ENCODE data around the gene AHCY. TPM values are rescaled to one million over a fixed set of nuclear protein-coding genes. Genes with fewer than 3 reads are reported as not detected.
"Not testable (repeated sequence)": the region's sequence is repeated elsewhere in the genome, so short reads cannot be mapped to it uniquely, and the experiment has no call there.

AHCY gene
- total RNA-seq (2014; rRNA removed; shearing (Covaris generic)): 240 and 251 TPM in 2 replicates

DNA sequence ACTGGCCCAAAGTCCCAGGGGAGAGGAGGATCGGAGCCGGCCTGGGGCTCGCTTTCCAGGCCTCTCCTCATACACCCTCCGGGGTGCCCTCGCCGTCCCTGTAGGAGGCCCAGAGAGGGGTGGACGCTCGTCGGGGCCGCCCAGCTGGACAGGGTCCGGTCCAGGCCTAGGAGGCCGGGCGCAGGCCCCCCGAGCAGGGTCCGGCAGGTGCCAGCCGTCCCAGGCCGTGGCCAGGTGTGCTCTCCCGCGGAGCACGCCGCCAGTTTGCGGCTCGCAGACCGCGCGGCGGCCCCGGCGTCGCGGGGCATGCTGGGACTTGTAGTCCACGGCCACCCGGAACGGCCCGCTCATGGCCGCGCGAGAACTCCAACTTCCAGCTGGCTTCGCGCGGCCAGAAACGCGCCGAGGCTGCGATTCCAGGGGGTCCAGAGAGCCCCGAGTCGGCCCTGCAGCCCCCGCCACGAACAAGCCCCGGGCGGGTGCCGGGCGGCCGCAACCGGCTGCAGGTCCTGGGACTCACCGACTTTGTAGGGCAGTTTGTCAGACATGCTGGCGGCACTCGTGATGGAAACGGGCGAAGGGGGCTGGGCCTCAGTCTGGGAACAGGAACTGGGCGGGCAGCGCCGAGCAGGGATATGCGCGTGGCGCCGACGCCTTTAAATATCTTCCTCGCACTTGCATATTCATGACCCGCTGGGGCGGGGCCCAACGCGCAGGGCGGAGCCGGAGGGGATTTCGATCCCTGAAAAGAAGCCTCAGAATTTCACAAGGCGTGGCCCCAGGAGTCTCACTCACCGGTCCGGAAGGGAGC, at the start of gene AHCY:
Gene AHCY, minus strand, starts transcription at position 633 of the 811 bp plus-strand sequence. Its CDS starts 85 bp downstream, at position 548.
- H3K27ac ChIP-seq: peak within 1 kb of the TSS; percentile 75
- no peaks in the 10 kb centered on the region for H3K27me3 ChIP-seq
- H3K9me3 ChIP-seq (replicated peaks): no peaks in the 10 kb centered on the region
- H3K36me3 ChIP-seq: no peaks in the 10 kb centered on the region
- peak; percentile 99 for DNase-seq
- peak within 1 kb of the TSS; percentile 86 for H3K4me3 ChIP-seq
- H3K4me1 ChIP-seq: peaks cover 5% of the 10 kb centered on the region; the same call in 1 of the 2 replicates

DNA sequence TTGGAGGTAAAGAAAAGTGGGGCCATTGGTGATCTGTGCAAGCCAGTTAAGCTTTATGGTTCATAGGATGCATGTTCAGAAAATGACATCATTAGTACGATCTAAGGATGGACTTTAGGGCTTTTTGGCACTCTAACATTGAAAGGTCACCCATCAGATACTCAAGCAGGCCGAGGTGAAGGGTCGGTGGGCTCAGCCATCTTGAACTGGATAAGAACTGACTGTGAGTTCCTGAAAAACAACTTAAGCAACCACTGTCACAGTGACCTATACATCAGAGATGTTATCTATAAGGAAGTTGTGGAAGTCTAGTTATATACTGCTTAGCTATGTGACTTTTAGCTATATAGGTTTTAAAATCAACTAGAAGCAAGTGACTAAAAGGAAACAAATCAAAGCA, 46.9 kb upstream of the AHCY start:
- no peak overlapping the region for H3K4me3 ChIP-seq
- H3K4me1 ChIP-seq: peaks cover 17% of the 10 kb centered on the region
- H3K9me3 ChIP-seq (replicated peaks): no peaks in the 10 kb centered on the region
- H3K27me3 ChIP-seq: no peaks in the 10 kb centered on the region
- no peak overlapping the region for H3K27ac ChIP-seq
- H3K36me3 ChIP-seq: no peaks in the 10 kb centered on the region
- DNase-seq: no peak

DNA sequence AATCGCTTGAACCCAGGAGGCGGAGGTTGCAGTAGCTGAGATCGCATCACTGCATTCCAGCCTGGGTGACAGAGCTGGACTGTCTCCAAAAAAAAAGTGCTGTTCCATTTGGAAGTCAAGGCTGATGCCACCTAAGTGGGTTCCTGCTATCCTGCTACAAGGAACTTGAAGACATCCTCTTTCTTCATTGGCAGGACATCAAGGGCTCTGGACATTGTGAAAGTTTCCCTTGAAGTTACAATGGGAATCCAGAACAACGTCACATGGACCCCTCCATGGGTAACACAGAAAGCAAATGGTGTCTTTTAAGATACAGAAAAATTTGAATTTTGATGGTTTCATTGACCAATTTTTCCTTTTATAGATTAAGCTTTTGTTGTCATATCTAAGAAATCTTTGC, 44.4 kb upstream of the AHCY start:
- Histone ChIP-seq H3K36me3 (no peaks in the 10 kb centered on the region), H3K4me1 (peaks cover 10% of the 10 kb centered on the region), H3K27me3 (no peaks in the 10 kb centered on the region), H3K4me3 (no peak overlapping the region), H3K27ac (no peak overlapping the region), H3K9me3 (replicated peaks) (no peaks in the 10 kb centered on the region)
- DNase-seq: no peak

DNA sequence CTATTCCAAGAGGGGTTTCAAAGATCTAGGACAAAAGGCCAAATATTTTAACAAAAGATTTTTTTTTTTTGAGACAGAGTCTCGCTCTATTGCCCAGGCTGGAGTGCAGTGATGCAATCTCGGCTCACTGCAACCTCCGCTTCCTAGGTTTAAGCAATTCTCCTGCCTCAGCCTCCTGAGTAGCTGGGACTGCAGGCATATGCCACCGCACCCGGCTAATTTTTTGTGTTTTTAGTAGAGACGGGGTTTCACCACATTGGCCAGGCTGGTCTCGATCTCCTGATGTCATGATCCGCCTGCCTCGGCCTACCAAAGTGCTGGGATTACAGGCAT, 43.3 kb upstream of the AHCY start:
- H3K27me3 ChIP-seq; DNase-seq; H3K9me3 ChIP-seq (replicated peaks); H3K4me3 ChIP-seq; H3K27ac ChIP-seq; H3K36me3 ChIP-seq; H3K4me1 ChIP-seq: not testable (repeated sequence)

DNA sequence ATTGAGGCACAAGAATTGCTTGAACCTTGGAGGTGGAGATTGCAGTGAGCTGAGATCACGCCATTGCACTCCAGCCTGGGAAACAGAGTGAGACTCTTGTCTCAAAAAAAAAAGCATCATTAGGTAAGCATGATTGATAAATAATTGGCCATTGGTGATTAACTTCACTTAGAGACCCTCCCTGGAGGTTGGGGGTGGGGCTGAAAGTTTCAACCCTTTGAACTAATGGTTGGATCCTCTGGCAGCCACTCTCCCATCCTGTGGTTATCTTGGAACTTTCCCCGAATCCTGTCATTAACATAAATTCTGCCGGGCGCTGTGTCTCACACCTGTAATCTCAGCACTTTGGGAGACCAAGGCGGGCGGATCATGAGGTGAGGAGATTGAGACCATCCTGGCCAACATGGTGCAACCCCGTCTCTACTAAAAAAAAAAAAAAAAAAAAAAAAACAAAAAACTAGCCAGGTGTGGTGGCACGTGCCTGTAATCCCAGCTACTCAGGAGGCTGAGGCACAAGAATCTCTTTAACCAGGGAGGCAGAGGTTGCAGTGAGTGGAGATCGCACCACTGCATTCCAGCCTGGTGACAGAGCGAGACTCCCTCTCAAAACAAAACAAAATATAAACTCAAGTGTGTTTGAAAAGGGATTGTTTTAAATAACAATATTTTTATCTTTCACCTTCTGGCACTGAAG, 42.8 kb upstream of the AHCY start:
- not testable (repeated sequence) for H3K9me3 ChIP-seq (replicated peaks); H3K27ac ChIP-seq; DNase-seq; H3K4me3 ChIP-seq; H3K27me3 ChIP-seq; H3K36me3 ChIP-seq; H3K4me1 ChIP-seq

DNA sequence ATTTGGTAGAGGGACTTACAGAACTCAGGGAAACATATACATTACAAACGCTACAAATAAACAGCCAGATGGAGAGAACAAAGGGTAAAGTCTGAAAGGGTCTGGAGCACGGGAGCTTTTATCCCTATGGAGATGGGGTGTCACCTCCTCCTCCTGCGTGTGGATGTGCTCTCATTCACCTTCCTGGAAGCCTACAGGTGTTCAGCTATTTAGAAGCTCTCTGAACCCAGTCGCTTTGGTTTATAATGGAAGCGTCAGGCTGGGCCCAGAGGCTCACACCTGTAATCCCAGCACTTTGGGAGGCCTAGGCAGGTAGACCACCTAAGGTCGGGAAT, 42.2 kb upstream of the AHCY start:
- Histone ChIP-seq H3K4me1 (peaks cover 10% of the 10 kb centered on the region), H3K36me3 (no peaks in the 10 kb centered on the region), H3K4me3 (no peak overlapping the region), H3K27me3 (no peaks in the 10 kb centered on the region), H3K9me3 (replicated peaks) (no peaks in the 10 kb centered on the region), H3K27ac (no peak overlapping the region)
- no peak for DNase-seq

DNA sequence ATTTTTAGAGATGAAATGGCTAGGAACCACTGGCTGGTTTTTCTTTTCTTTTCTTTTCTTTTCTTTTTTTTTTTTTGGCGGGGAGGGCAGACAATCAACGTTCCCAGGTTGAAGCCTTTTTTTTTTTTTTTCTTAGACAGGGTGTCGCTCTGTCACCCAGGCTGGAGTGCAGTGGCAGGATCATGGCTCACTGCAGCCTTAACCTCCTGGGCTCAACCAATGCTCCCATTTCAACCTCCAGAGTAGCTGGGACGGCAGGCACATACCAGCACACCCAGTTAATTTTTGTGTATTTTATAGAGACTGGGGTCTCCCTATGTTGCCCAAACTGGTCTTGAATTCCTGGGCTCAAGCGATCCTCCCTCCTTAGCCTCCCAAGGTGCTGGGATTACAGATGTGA, 41.1 kb upstream of the AHCY start:
- H3K9me3 ChIP-seq (replicated peaks): no peaks in the 10 kb centered on the region
- no peak overlapping the region for H3K27ac ChIP-seq
- H3K36me3 ChIP-seq: no peaks in the 10 kb centered on the region
- DNase-seq: no peak
- no peak overlapping the region for H3K4me3 ChIP-seq
- H3K27me3 ChIP-seq: no peaks in the 10 kb centered on the region
- H3K4me1 ChIP-seq: peaks cover under 1% of the 10 kb centered on the region

DNA sequence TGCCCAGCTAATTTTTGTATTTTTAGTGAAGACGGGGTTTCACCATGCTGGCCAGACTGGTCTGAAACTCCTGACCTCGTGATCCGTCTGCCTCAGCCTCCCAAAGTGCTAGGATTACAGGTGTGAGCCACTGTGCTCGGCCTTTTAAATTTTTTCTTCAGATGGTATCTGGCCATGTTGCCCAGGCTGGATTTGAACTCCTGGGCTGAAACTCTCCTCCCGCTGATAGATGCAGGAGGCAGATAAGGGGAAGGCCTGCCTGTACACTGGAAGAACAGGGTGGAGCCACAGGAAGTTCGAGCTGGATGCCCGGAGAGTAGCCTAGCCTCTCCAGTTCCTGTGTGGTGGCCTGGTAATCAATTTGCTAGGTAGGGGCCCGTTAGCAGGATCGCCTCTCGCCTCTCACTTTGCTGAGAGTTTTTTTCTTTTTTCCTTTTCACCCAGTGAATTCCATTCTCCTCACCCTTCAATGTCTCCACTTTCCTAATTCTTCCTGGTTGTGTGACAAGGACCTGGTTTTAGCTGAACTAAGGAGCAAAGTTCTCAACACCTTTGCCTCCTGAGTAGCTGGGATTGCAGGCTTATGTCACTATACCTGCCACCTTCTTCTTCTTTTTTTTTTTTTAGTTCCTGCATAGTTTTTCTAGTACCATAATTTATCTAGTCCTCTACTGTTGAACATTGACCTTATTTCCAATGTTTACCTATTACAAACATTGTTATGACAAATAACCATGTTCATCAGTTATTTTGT, 40.5 kb upstream of the AHCY start:
- H3K27me3 ChIP-seq: no peaks in the 10 kb centered on the region
- no peak overlapping the region for H3K4me3 ChIP-seq
- no peak for DNase-seq
- H3K27ac ChIP-seq: no peak overlapping the region
- no peaks in the 10 kb centered on the region for H3K9me3 ChIP-seq (replicated peaks)
- no peaks in the 10 kb centered on the region; the same call in 1 of the 2 replicates for H3K4me1 ChIP-seq
- no peaks in the 10 kb centered on the region for H3K36me3 ChIP-seq

DNA sequence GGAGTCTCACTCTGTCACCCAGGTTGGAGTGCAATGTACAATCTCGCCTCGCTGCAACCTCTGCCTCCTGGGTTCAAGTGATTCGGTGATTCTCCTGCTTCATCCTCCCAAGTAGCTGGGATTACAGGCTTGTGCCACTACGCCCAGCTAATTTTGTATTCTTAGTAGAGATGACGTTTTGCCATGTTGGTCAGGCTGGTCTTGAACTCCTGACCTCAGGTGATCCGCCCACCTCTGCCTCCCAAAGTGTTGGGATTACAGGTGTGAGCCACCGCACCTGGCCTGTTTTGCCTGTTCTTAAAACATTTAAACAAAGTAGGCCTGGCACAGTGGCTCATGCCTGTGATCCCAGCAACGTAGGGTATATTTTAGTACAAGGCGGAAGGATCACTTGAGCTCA, 38.0 kb upstream of the AHCY start:
- H3K9me3 ChIP-seq (replicated peaks); H3K27ac ChIP-seq; H3K4me1 ChIP-seq; H3K36me3 ChIP-seq; H3K4me3 ChIP-seq; H3K27me3 ChIP-seq; DNase-seq: not testable (repeated sequence)

DNA sequence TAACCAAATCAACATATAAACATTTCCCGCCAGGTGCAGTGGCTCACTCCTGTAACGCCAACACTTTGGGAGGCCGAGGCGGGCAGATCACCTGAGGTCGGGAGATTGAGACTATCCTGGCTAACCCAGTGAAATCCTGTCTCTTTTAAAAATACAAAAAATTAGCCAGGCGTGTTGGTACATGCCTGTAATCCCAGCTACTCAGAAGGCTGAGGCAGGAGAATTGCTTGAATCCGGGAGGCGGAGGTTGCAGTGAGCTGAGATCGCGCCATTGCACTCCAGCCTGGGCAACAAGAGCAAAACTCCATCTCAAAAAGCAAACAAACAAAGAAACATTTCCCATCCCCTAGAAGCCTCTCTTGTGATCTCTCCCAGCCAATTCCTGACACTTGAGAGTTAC, 37.6 kb upstream of the AHCY start:
- H3K27me3 ChIP-seq; H3K9me3 ChIP-seq (replicated peaks); H3K27ac ChIP-seq; DNase-seq; H3K36me3 ChIP-seq; H3K4me3 ChIP-seq; H3K4me1 ChIP-seq: not testable (repeated sequence)

DNA sequence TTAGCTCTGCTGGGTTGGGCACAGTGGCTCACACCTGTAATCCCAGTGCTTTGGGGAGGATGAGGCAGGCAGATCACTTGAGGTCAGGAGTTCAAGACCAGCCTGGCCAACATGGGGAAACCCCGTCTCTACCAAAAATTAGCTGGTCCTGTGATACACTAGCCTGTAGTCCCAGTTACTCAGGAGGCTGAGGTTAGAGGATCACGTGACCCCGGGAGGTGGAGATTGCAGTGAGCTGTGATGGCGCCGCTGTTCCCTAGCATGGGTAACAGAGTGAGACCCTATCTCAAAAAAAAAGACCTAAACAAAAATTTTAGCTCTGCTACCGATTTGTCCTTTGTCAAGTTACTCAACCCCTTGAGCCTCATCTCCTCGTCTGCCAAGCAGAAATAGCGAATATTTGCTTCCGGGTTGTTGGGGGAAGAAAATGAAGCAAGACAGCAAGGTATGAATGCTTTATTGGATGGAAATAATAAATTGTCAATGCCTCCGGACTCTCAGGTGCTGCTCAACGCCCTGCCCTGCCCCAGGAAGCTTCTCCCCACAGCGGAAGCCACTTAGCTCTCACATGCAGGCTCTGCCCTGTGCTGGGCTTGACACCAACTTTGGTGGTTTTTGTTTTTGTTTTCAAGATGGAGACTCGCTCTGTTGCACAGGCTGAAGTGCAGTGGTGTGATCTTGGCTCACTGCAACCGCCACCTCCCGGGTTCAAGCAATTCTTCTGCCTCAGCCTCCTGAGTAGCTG, 35.0 kb upstream of the AHCY start:
- Histone ChIP-seq H3K9me3 (replicated peaks) (no peaks in the 10 kb centered on the region), H3K27ac (no peak overlapping the region), H3K4me3 (no peak overlapping the region), H3K36me3 (no peaks in the 10 kb centered on the region), H3K4me1 (peaks cover 21% of the 10 kb centered on the region), H3K27me3 (no peaks in the 10 kb centered on the region)
- DNase-seq: no peak

DNA sequence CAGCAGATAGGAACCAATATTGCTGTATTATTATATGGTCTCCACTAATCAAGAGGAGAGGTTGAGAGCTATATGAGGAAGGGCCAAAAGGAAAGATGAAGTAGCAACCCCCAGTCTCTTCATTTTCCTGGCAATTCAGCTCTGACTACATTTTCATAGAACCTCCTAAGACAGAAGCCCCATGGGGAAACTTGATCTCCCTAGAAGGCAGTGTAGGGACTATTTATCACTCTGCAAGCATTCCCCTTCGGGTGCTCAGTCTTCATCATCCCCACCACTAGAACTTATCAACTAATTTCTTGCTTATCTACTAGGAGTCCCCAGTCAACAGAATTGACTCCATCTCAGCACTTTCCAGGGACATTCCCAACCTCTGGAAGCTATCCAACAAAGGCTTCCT, 34.4 kb upstream of the AHCY start:
- DNase-seq: peak in 1 of 2 experiments; percentile 47
- no peak overlapping the region for H3K4me3 ChIP-seq
- H3K36me3 ChIP-seq: no peaks in the 10 kb centered on the region
- H3K27ac ChIP-seq: no peak overlapping the region
- peaks cover 21% of the 10 kb centered on the region for H3K4me1 ChIP-seq
- no peaks in the 10 kb centered on the region for H3K27me3 ChIP-seq
- no peaks in the 10 kb centered on the region for H3K9me3 ChIP-seq (replicated peaks)

DNA sequence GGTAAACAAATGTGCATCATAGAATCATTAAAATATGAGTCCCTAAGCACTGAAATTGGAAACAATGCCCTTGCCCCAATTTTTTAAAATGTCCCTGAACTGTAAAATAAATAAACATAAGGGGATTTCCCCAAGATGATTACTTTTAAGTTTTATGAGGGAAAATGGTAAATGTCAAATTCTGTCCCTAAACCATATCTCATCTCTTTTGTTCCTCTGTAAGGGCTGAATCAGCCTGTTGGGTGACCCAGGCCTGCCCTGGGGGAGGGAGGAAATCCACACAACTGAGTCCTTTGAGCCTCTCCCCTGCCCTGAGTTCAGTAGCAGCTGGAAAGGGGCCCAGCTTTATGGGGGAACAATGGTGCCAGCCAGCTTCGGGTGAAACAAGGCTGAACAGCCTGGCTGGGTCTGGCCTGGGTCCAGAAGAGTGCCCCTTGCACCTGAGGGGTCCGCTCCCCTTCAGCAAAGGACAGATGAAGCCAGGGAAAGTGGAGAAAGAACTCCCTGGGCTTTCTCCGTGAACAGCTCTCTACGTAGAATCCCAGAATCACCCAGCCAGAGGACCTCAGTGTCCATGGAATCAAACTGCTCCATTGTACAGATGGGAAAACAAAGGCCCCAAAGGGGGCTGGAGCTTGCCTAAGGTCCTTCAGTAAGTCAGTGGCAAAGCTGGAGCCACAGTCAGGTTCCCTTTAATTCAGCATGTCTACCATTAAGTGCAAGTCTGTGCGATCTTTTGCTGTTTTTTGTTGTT, 31.7 kb upstream of the AHCY start:
- Histone ChIP-seq H3K9me3 (replicated peaks) (no peaks in the 10 kb centered on the region), H3K27ac (peak overlapping the region; percentile 23; the same call in 1 of the 2 replicates)
- DNase-seq: peak; percentile 86 to 93

DNA sequence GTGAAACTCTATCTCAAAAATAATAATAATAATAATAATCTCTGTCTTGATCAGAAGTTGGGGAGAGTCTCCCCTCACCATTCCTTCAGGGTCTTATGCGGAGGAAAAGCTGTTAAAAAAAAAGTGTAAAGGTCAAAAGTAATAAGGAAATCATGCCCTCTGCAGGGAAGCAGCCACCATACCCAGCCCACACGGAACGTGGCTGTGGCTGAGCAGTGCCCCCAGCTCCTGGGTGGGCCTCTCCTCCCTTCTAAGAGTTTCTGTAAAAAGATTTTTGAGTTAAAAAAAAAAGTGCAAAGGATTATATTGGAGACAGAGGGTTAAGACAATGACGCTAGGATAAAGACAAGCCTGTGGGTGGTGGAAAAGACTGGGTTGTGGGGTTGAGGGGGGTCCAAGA, 30.6 kb upstream of the AHCY start:
- Histone ChIP-seq H3K36me3 (no peaks in the 10 kb centered on the region), H3K27me3 (no peaks in the 10 kb centered on the region), H3K27ac (peak overlapping the region; percentile 23; the same call in 1 of the 2 replicates), H3K9me3 (replicated peaks) (no peaks in the 10 kb centered on the region), H3K4me3 (no peak overlapping the region), H3K4me1 (peaks cover 24% of the 10 kb centered on the region)
- peak; percentile 22 to 32 for DNase-seq

More for the DNA sequence above, 31.7 kb upstream of the AHCY start:
- Histone ChIP-seq H3K36me3 (no peaks in the 10 kb centered on the region), H3K4me3 (no peak overlapping the region), H3K4me1 (peaks cover 24% of the 10 kb centered on the region), H3K27me3 (no peaks in the 10 kb centered on the region)

Data from SJCRH30 (cell line).